ENCODE results near the gene PDXP. TPM values are rescaled to one million over a fixed set of nuclear protein-coding genes. Genes with fewer than 3 reads are reported as not detected.

PDXP gene
- polyA plus RNA-seq, 1 donor from 2014 or later, result 108 TPM

DNA sequence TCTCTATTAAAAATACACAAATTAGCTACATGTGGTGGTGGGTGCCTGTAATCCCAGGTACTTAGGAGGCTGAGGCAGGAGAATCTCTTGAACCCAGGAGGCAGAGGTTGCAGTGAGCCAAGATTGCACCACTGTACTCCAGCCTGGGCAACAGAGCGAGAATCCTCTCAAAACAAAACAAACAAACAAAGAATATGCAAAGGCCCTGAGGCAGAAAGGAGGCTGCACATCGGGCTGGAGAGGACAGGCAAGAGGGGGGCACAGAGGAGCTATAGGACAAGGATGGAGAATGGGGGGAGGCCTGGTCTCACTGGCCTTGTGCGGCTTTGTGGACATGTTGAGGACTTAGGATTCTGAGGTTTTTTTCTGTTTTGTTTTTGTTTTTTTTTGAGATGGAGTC, 46.7 kb downstream of the PDXP start:
- no peaks in the 10 kb centered on the region for H3F3A ChIP-seq (ENCODE audit: insufficient read depth, low read length, poor library complexity, severe bottlenecking)
- H3K4me2 ChIP-seq (ENCODE audit: low read length), result no peak overlapping the region
- H3K27ac ChIP-seq (ENCODE audit: low read length), result no peak overlapping the region
- H3K79me2 ChIP-seq (replicated peaks; ENCODE audit: insufficient read depth, low read length), result no peaks in the 10 kb centered on the region
- TF ChIP-seq, protein P1, sequence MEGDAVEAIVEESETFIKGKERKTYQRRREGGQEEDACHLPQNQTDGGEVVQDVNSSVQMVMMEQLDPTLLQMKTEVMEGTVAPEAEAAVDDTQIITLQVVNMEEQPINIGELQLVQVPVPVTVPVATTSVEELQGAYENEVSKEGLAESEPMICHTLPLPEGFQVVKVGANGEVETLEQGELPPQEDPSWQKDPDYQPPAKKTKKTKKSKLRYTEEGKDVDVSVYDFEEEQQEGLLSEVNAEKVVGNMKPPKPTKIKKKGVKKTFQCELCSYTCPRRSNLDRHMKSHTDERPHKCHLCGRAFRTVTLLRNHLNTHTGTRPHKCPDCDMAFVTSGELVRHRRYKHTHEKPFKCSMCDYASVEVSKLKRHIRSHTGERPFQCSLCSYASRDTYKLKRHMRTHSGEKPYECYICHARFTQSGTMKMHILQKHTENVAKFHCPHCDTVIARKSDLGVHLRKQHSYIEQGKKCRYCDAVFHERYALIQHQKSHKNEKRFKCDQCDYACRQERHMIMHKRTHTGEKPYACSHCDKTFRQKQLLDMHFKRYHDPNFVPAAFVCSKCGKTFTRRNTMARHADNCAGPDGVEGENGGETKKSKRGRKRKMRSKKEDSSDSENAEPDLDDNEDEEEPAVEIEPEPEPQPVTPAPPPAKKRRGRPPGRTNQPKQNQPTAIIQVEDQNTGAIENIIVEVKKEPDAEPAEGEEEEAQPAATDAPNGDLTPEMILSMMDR (IDR thresholded peaks at IDR 0.05; ENCODE audit: poor library complexity, severe bottlenecking), result no peak
- no peak for TF ChIP-seq SMC3 (conservative IDR thresholded peaks at IDR 0.05; ENCODE audit: poor library complexity)
- no peak for TF ChIP-seq TAF1 (IDR thresholded peaks at IDR 0.05; ENCODE audit: low read depth)
- TF ChIP-seq MXI1 (conservative IDR thresholded peaks at IDR 0.05; ENCODE audit: poor library complexity, severe bottlenecking), result no peak
- no peak for TF ChIP-seq EP300 (conservative IDR thresholded peaks at IDR 0.05; ENCODE audit: poor library complexity, severe bottlenecking)
- TF ChIP-seq RAD21 (conservative IDR thresholded peaks at IDR 0.05), result no peak
- no peaks in the 10 kb centered on the region for H4K20me1 ChIP-seq (ENCODE audit: insufficient read depth)
- no peak overlapping the region for H2AFZ ChIP-seq (ENCODE audit: low read depth, low read length)
- no peaks in the 10 kb centered on the region for H3K9me3 ChIP-seq (ENCODE audit: low read length)
- H3K4me3 ChIP-seq (ENCODE audit: low read length), result no peak overlapping the region
- no peaks in the 10 kb centered on the region for H3K36me3 ChIP-seq (ENCODE audit: insufficient read depth, low read length)
- H3K27me3 ChIP-seq (ENCODE audit: insufficient read depth, low read depth, low read length), result no peaks in the 10 kb centered on the region
- H3K9ac ChIP-seq (ENCODE audit: low read length), result no peak overlapping the region
- H3K9me2 ChIP-seq (ENCODE audit: insufficient read depth, low read length), result no peaks in the 10 kb centered on the region

DNA sequence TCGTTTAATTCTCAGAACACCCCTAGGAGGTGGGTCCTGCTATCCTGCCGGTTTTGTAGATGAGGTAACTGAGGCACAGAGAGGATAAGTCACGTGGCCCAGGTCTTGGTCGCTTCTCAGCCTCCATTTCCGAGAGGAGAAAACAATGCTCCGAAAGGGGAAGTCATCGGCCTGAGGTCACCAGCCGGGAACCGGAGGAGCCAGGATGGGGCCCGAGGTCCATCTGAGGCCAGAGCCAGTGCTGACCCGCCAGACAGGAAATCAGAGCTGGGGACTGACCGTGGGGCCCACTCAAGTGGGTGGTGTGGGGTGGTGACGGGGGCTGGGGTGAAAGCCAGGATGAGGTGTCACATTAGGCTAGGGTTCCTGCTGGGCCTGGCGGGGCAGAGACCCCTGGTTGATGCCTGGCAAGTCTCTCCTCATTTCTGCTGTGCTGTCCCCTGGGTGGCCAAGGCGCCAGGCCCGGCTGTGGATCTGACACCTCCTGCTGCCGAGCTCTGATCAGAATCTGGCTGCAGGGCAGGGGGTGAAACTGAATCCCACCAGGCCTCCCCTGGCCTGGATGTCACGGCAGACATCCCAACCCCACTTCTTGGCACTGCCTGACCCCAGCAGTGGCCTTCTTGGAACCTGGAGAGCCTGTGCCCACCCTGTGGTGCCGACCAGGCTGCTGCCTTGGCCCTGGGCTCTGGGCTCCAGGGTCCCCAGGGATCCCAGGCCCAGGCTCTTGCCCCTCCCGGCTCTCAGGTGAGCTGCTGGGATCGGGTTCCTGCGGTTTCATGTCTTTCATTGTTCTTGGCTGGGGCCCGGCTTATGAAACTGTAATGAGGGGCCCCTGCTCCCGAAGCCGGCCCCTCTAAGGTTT, 50.3 kb downstream of the PDXP start:
- no peak overlapping the region for H3K9ac ChIP-seq (ENCODE audit: low read length)
- no peaks in the 10 kb centered on the region for H3K9me2 ChIP-seq (ENCODE audit: insufficient read depth, low read length)
- no peak overlapping the region for H3K4me3 ChIP-seq (ENCODE audit: low read length)
- no peaks in the 10 kb centered on the region for H3K27me3 ChIP-seq (ENCODE audit: insufficient read depth, low read depth, low read length)
- H3K9me3 ChIP-seq (ENCODE audit: low read length), result no peaks in the 10 kb centered on the region
- no peaks in the 10 kb centered on the region for H3F3A ChIP-seq (ENCODE audit: insufficient read depth, low read length, poor library complexity, severe bottlenecking)
- H3K79me2 ChIP-seq (replicated peaks; ENCODE audit: insufficient read depth, low read length), result no peaks in the 10 kb centered on the region
- H2AFZ ChIP-seq (ENCODE audit: low read depth, low read length), result no peak overlapping the region
- TF ChIP-seq TAF1 (IDR thresholded peaks at IDR 0.05; ENCODE audit: low read depth) (no peak), RAD21 (conservative IDR thresholded peaks at IDR 0.05) (no peak), EZH2 (IDR thresholded peaks at IDR 0.05; ENCODE audit: borderline replicate concordance, insufficient read depth, low read length, poor library complexity, severe bottlenecking) (no peak), EP300 (conservative IDR thresholded peaks at IDR 0.05; ENCODE audit: poor library complexity, severe bottlenecking) (no peak), SMC3 (conservative IDR thresholded peaks at IDR 0.05; ENCODE audit: poor library complexity) (no peak), MXI1 (conservative IDR thresholded peaks at IDR 0.05; ENCODE audit: poor library complexity, severe bottlenecking) (no peak), POLR2AphosphoS5 (IDR thresholded peaks at IDR 0.05) (no peak)
- TF ChIP-seq, protein P1 (IDR thresholded peaks at IDR 0.05; ENCODE audit: poor library complexity, severe bottlenecking), result no peak
- TF ChIP-seq, protein P2, sequence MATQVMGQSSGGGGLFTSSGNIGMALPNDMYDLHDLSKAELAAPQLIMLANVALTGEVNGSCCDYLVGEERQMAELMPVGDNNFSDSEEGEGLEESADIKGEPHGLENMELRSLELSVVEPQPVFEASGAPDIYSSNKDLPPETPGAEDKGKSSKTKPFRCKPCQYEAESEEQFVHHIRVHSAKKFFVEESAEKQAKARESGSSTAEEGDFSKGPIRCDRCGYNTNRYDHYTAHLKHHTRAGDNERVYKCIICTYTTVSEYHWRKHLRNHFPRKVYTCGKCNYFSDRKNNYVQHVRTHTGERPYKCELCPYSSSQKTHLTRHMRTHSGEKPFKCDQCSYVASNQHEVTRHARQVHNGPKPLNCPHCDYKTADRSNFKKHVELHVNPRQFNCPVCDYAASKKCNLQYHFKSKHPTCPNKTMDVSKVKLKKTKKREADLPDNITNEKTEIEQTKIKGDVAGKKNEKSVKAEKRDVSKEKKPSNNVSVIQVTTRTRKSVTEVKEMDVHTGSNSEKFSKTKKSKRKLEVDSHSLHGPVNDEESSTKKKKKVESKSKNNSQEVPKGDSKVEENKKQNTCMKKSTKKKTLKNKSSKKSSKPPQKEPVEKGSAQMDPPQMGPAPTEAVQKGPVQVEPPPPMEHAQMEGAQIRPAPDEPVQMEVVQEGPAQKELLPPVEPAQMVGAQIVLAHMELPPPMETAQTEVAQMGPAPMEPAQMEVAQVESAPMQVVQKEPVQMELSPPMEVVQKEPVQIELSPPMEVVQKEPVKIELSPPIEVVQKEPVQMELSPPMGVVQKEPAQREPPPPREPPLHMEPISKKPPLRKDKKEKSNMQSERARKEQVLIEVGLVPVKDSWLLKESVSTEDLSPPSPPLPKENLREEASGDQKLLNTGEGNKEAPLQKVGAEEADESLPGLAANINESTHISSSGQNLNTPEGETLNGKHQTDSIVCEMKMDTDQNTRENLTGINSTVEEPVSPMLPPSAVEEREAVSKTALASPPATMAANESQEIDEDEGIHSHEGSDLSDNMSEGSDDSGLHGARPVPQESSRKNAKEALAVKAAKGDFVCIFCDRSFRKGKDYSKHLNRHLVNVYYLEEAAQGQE (IDR thresholded peaks at IDR 0.05; ENCODE audit: borderline replicate concordance), result no peak
- H3K36me3 ChIP-seq (ENCODE audit: insufficient read depth, low read length), result no peaks in the 10 kb centered on the region
- no peaks in the 10 kb centered on the region for H4K20me1 ChIP-seq (ENCODE audit: insufficient read depth)
- no peak overlapping the region for H3K27ac ChIP-seq (ENCODE audit: low read length)
- H3K4me2 ChIP-seq (ENCODE audit: low read length), result no peak overlapping the region

All from neural cell (in vitro differentiated cells).